Left hindlimb (tissue), 1 donor: ENCODE measurements around the gene EMP3.
A peak's percentile ranks its signal among the peaks of the same experiment; 100 is the strongest.
"Not testable (repeated sequence)": the region's sequence is repeated elsewhere in the genome, so short reads cannot be mapped to it uniquely, and the experiment has no call there.

Experiments
- DNase-seq: peaks from one replicate; pipeline ENCODE4 v3.0.0-alpha.2; 2018

The EMP3 gene

DNA sequence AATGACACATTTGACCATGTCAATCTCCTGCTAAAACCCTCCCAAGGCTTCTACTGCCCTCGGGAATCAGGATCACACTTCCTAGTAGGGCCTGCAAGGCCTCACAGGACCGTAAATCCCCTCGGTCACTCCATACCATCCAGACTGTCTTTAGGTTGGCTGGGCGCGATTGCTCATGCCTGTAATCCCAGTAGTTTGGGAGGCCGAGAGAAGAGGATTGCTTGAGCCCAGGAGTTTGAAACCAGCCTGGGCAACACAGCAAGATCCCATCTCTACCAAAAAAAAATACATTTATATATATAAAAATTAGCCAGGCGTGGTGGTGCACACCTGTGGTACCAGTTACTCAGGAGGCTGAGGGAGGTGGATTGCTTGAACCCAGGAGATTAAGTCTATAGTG is 23.4 kb downstream of the EMP3 start:
- DNase-seq = no peak

DNA sequence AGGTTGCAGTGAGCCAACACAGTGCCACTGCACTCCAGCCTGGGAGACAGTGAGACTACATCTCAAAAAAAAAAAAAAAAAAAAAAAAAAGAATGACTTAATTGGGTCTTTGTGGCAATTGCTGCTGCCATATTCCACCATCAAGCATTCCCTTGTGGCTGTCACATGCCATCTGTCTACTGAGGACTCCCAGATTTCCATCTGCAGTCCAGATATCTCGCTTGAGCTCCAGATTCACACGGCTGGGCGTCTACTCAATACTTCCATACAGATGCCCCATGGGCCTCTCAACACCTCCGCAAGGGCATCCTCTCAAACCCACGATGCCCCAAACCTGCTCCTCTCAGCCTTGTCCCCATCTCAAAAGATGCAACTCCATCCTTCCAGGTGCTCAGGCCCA is 25.5 kb downstream of the EMP3 start:
- no peak for DNase-seq

DNA sequence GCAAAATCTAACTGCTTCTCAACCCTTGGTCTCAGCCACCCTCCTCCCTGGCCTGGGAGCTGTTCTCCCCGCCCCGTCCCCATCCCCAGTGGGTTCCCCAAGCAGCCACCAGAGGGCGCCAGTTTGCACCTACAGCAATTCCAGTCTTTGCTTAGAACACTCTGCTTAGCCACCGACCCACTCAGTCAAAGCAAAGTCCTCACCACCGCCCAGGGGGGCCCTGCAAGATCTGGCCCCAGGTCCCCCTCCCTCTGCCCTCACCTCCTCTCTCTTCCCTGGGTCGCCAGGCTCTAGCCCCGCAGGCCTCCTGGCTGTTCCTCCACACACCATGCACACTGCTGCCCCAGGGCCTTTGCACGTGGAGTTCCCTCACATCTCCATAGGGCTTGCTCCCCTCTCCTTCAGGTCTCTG is 26.0 kb downstream of the EMP3 start:
- DNase-seq = peak; percentile 62

DNA sequence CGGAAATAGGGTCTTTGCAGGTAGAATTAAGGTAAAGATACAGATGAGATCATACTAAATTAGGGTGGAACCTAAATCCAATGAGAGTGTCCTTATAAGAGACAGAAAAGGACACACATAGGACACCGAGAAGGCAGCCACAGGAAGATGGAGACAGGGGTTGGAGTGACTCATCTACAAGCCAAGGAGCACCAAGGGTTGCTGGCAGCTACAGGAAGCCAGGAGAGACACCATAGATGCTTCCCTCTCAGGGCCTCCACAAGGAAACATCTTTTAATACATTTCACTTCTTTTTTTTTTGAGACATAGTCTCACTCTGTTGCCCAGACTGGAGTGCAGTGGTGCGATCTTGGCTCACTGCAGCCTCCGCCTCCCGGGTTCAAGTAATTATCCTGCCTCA is 28.3 kb downstream of the EMP3 start:
- DNase-seq = no peak

DNA sequence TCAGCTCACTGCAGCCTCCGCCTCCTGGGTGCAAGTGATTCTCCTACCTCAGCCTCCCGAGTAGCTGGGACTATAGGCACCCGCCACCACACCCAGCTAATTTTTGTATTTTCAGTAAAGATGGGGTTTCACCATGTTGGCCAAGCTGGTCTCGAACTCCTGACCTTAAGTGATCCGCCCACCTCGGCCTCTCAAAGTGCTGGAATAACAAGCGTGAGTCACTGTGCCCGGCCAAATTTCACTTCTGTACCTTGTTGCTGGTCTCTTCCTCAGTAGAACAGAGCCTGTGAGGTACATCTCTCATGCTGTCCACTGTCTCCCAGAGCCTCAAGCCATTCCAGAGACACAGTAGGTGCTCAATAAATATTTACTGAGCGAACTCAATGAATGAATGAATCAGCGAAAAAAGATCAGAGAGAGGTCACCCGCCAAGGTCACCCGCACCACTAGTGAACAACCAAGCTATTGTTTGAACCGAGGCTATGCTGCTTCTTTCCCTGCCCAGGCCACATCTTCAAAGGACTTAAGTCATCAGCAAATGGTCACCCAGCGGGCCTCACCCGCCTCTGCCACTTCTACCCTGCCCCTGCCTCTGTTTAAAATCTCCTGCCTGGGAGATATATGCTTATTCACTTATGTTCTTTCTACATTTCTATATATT is 29.1 kb downstream of the EMP3 start:
- no peak for DNase-seq

DNA sequence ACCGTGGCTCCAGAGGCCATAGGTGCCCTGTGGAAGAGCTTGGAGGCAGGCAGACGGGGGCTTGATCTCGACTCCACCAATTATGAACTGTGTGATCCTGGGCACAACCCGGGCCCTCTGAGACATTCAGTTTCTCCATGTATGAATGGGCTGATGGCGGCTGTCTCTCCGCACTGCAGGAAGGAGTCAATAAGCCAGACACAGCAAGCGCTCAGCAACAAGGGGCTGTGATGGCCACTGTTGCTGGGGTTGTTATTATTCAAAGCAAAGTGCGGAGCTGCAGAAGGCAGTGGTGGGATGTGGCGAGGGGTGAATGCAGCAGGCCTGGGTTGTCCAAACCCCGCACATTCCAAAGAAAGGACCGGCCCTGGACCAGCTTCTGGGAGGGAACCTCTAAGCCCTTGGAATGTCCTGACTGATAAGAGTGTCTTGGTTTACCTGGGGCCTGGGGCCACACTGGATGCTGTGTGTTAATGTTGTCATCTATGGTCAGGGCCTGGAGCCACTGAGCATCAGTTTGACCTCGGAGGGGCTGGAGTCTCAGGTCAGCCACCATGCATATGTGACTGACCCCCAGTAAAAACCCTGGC is 30.1 kb downstream of the EMP3 start:
- no peak for DNase-seq

DNA sequence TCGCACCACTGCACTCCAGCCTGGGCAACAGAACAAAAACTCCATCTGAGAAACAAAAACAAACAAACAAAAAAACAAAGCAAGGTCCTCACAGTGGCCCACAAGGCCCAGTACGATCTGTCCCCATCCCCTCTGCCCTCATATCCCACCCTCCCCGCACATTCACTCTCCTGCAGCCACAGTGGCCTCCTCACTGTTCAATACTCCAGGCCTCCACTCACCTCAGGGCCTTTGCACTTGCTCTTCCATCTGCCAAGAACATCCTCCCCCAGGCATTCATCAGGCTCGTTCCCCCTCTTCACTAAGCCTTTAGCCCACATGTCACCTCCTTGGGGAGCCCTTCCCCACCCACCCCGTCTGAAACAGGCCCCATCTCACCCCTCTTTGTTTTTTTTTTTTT is 33.8 kb downstream of the EMP3 start:
- DNase-seq = no peak

DNA sequence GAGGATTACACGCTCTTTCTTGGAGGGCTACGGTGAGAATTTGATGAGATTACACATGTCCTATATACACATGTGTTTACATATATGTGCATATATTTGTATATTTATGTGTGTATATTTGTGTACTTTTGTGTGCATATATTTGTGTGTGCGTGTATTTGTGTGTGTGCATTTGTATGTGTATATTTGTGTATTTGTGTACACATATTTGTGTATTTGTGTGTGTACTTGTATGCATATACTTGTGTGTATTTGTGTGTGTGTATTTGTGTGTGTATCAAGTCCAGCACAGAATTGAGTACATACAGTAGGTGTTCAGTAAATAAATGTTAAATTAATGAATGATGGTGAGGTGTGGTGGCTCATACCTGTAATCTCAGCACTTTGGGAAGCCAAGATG is 36.6 kb downstream of the EMP3 start:
- DNase-seq = no peak

DNA sequence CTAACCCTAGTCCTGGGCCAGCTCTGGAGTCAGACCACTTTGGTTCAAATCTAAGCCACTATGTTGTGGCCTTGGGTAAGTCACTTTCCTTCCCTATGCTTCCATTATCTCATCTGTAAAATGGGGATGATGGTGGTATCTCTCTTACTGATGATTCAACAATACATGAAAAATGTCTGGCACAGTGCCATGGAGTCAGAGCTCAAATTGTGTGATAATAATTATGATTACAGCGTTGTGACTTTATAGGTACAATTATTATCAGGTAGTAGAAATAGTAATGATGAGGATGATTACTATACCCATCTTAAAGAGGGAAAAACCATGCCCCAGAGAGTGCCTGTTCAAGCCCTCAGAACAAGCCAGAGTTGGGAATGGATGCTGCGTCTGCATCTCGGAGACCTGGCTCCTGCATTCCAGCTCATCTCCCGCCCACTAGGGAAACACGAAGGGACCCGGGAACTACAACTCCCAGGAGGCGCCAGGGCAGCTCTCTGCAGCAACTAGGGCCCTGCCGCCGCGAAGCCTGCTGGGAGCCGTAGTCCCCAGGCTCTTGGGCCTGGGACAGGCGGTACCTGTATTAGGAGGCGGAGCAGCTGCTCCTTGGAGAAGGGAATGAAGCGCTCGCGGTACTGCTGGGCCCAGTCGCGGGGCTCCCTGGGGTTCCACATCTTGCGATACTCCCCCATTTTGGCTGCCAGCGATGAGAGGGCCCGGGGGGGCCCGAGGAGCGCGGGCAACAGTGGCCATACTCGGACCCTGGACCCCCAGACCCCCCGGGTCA is 37.6 kb downstream of the EMP3 start:
- DNase-seq = peak; percentile 94

DNA sequence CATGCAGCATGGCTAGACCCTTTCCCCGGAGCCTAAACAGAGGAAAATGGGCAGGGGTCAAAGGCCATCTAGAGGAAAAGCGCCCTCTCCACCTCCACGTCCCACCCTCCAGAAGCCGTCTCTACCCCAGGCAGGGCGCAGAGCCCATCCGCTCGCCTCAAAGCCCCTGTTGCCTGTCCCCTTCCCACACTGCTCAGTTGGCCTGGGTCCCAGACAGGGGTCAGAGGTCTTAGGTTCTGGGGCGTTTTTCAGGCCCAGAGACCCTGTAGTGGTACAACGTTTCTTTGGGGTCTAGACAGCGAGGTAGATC is 38.1 kb downstream of the EMP3 start:
- no peak for DNase-seq

DNA sequence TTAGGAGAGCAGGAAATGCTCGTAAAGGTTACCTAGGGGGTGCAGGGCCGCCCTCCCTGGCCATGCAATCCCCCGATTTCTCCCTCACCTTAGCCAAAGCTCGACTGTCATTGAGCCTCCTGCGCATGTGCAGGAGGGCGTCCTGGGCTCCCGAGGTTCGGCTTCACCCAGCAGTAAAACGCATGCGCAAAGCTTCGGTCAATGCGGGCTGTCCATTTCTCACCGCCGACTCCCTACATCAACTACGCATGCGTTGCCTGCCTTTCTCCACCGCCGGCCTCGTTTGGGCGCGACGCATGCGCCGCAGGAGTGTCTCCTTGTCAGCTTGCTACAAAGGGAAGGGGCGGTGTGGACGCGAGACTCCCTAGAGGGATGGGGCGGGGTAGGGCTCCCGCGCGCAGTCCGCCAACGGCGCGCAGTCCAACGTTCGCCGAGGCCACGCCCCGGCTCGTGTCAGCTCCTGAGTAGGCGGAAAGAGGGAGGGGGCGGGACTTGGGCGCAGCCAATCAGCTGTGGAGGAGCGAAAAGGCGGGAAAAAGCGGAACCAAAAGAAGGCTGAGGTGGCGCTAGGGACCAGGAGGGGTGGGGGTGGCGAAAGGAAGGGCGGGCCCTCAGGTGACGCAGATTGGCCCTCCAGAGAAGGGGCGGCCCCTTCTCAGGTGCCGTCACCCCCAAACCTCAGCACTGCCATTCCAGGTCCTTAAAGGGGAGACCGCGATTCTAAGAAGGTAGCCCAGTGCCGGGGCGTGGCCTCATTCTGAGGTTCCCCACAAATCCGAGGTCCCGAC is 38.7 kb downstream of the EMP3 start, which contains the start of the genes SYNGR4 and TMEM143:
Gene SYNGR4 (plus strand): TSS at position 558 of the 788 bp plus-strand sequence. CDS start 1,476 bp downstream, outside the sequence.
Gene TMEM143 (minus strand): TSS at position 131 of the 788 bp plus-strand sequence. CDS start 20 bp downstream, at position 111.
- peak; percentile 100 for DNase-seq

DNA sequence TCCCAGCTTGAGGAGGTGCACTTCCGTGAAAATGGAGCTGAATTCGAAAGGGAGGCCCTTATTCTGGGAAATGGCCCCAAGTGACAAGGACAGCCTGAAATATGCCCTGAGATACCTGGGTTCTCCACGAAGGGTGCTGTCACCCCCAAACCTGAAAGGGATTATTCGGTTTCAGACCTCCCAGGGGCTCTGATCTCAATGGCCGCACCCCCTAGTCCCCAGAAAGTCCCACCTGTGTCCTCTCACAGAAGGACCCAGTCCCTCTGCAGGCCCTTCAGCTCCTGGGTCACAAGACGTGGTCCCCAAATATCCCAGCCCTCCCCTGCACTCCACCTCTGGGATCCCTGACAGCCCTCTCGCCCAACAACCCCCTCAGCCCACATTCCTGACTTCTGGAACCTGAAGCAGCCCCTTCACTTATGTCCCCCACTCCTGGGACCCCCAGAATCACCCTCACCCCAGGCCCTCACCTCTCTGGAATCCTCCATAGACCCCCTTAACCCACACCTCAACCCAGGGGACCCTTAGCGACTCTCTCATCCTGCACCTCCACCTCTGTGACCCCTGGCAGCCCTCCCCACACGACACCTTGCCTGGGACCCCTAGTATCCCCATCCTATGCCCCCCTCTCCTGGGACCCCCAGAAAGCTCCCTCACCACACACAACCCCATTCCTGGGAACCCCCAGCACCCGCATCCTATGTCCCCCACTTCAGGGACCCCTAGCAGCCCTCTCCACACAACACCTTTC is 39.4 kb downstream of the EMP3 start:
- DNase-seq = no peak

DNA sequence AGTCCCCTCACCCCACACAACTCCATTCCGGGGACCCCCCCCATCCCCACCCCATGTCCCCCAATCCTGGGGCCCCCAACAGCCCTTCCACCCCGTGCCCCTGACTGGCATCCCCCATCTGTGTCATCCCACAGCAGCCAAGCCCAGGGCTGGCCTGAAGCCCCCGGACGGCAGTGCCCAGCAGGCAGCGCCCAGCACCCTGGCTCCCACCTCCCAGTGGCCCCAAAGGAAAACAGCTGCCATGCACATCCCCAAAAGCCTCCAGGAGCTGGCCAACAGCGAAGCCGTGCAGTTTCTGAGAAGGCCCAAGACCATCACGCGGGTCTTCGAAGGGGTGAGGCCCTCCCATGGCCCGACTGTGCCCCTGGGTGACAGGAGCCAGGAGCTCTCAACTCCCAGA is 40.2 kb downstream of the EMP3 start:
- no peak for DNase-seq

DNA sequence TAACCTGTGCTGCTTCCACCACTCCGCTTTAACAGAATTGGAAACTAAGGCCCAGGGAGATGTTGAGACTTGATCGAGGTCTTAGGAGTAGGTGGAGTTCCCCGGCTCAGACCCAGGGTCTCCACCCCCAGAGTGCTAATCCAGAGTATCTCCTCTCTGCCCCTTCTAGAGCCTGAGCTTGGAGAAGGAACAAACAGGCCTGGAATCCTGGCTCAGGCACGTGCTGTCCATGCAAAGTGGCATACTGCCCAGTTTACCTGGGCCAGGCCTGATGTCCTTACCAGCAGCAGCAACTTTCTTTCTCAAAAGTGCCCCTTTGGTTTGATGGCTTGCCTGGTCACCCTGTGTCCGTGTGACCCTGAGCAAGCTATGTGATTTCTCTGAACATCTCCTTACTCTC is 42.5 kb downstream of the EMP3 start:
- DNase-seq = no peak

DNA sequence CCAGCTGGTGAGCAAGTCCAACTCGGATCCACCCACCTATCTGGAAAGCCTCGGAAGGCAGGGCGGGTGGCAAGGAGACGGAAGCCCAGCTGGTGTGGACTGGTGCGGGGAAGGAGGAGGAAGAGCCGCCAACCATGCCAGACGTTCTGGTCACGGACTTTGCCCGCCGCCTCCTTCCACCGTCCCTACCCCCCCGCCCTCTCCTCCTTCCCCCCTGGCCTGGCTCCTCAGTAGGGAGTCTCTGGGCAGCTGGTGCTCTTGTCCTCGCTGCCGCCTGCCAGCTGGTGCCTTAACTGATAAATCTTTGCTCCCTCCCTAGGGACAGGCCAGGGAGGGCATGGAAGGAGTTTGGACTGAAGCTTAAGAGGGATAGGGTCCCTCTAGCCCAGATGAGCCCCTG is 43.6 kb downstream of the EMP3 start:
- DNase-seq = no peak

DNA sequence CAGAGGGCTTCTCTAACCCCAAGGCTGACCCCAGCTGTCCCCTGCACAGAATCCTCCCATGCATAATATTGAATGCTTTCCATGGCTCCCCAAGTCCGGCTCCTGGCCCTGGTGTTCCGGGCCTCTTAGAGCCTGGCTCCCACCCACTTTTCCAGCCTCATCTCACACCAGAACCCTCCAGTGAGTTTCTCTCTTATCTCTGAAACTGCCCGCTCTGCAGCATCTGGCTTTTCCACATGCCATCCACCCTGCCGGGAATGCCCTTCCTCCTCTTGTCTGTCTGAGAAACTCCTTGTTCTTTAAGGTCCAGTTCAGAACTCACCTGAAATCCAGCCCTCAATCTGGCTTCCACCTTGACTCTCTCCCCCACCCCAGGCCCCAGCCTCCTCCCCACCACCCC is 45.6 kb downstream of the EMP3 start:
- DNase-seq = no peak

DNA sequence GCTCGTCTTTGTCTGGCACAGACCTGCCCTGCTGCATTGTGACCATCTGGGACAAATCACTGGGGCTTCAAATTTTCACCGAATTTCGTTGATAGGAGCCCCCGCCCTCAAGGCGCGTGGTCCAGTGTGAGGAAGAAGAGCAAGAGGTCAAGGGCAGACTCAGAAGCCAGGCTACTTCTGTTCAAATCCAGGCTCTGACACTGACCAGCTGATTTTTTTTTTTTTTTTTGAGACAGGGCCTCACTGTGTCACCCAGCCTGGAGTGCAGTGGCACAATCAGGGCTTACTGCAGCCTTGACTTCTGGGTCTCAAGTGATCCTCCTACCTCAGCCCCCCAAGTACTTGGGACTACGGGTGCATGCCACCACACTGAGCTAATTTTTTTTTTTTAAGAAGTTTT is 46.0 kb downstream of the EMP3 start:
- no peak for DNase-seq

DNA sequence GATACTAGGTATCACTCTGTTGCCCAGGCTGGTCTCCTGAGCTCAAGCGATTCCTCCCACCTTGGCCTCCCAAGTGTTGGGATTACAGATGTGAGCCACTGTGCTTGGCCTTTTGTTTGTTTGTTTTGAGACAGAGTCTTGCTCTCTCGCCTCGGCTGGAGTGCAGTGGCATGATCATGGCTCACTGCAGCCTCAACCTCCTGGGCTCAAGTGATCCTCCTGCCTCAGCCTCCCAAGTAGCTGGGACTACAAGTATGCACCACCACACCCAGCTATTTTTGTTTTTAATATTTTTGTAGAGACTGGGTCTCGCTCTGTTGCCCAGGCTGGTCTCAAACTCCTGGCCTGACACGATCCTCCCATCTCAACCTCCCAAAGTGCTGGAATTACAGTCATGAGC is 46.4 kb downstream of the EMP3 start:
- not testable (repeated sequence) for DNase-seq

DNA sequence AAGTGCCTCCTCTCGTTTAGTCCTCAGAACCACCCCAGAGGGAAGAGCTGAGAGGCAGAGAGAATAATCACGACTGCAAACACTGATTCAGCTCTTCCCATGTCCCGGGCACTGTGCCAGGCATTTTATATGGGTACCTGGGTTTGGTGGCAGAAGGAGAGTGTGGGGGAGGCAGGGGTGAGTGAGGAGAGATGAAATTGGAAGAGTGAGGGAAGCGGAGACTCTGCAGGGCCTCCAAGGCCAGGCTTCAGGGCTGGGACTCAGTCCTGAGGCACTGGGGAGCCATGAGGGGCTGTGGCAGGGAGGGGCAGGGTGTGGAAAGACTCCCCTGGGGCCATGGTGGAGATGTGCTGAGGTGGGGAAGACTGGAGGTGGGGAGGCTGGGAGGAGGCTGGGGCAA is 47.6 kb downstream of the EMP3 start:
- no peak for DNase-seq

DNA sequence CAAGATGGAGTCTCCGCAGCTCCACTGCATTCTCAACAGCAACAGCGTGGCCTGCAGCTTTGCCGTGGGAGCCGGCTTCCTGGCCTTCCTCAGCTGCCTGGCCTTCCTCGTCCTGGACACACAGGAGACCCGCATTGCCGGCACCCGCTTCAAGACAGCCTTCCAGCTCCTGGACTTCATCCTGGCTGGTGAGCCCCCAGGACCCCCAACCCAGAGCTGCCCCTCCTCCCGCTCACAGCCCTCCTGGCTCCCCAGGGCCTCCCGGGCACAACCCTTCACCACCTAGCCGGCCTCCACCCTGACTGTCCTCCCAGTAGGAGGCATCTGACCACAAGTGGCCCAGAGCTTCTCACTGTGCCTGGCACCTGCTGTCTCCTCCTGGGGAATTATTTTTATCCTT is 48.2 kb downstream of the EMP3 start:
- no peak for DNase-seq

DNA sequence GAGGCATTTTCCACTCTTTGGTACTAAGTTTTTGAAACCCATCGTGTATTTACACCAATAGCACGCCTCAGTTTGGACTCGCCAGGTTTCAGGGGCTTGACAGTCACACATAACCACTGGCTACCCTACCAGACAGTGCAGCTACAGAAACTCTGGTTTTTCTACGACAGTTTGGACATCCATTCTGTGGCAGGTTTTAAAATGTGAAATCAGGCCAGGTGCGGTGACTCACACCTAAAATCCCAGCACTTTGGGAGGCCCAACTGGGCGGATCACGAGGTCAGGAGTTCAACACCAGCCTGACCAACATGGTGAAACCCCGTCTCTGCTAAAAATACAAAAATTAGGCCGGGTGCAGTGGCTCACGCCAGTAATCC is 52.8 kb downstream of the EMP3 start:
- DNase-seq = no peak

DNA sequence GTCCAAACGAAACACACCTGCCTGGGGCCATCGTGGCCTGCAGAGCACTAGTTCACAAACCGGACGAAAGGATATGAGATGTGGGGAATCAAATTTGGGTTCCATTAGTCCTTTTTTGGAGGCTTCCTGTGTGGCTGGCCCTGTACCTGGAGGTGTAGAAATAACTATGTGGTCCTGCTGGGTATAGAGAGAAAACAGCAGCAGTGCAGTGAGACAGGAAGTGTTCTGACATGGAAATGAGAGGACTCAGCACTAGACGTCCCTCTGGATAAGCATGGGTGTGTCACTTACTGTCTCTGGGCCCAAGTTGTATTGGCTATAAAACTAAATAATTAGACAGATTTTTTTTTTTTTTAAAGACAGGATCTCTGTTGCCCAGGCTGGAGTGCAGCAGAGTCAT is 53.7 kb downstream of the EMP3 start:
- DNase-seq = no peak
